Gastrocnemius medialis (tissue), 4 donors: Measurements from ENCODE around the gene CLGN. TPM values are rescaled to one million over a fixed set of nuclear protein-coding genes. Genes with fewer than 3 reads are reported as not detected.

Source experiments
- ATAC-seq, 2 donors: fragments of 150-250 bp; one replicate each; pipeline ENCODE4 v1.9.1; 2016
- DNase-seq, 2 donors: peaks; one replicate each; pipeline ENCODE4 v3.0.0-alpha.2; 2019
- H3K27ac ChIP-seq, 4 donors: fragments of 200-600 bp; sonication (generic); 1 replicate in 1 of 4; 2 replicates in 3 of 4; pipeline ENCODE4 v1.5.1; 2016 to 2018; ENCODE audit warnings: mild to moderate bottlenecking in 2 of 4, moderate library complexity in 1 of 4
- H3K27me3 ChIP-seq, 3 donors: fragments of 200-600 bp; sonication (generic) in 2 of 3; 1 replicate in 1 of 3; 2 replicates in 2 of 3; pipeline versions ENCODE4 v1.5.1 to v1.6.0; 2016 to 2019; ENCODE audit warnings: mild to moderate bottlenecking in 1 of 3, moderate library complexity in 1 of 3
- H3K36me3 ChIP-seq, 2 donors: fragments of 200-600 bp; sonication (generic) in 1 of 2; one replicate each; pipeline ENCODE4 v1.5.1; 2017 to 2018
- H3K4me1 ChIP-seq, 2 donors: fragments of 200-600 bp; sonication (generic) in 1 of 2; one replicate each; pipeline ENCODE4 v1.5.1; 2016 to 2017; ENCODE audit warnings: mild to moderate bottlenecking in 2 of 2
- H3K4me3 ChIP-seq, 4 donors: fragments of 200-600 bp; sonication (generic) in 3 of 4; 1 replicate in 1 of 4; 2 replicates in 3 of 4; pipeline ENCODE4 v1.5.1; 2016 to 2019; ENCODE audit warnings: mild to moderate bottlenecking in 2 of 4
- H3K9me3 ChIP-seq, 3 donors: fragments of 200-600 bp; sonication (generic) in 2 of 3; 1 replicate in 1 of 3; 2 replicates in 2 of 3; pipeline ENCODE4 v1.5.1; 2016 to 2019
- CTCF ChIP-seq, 5 experiments: fragments of 450-650 bp in 3 of 5; fragments of 200-600 bp in 2 of 5; sonication (generic) in 2 of 5; IDR thresholded peaks in 4 of 5; conservative IDR thresholded peaks in 1 of 5; 1 replicate in 4 of 5; 2 replicates in 1 of 5; pipeline ENCODE4 v1.5.1; 2016 to 2019; ENCODE audit warnings: antibody characterized with exemption in 5 of 5, mild to moderate bottlenecking in 3 of 5, moderate library complexity in 3 of 5
- POLR2A ChIP-seq, 2 donors: fragments of 450-650 bp; IDR thresholded peaks; one replicate each; pipeline ENCODE4 v1.6.1; 2017; ENCODE audit warnings: antibody characterized with exemption in 2 of 2, mild to moderate bottlenecking in 2 of 2, moderate library complexity in 2 of 2
- in situ Hi-C, 4 donors: fragments of 200-750 bp; cut with MboI; loops; one replicate each; pipeline versions ENCODE4 v1.15.0 to v1.8.0; 2017; ENCODE audit warnings: low sequenced_read_pairs in 4 of 4
- intact Hi-C: fragments of 100-400 bp; cut with DNase I; formaldehyde crosslinking; loops from one replicate; pipeline ENCODE4 v1.15.1; 2023; ENCODE audit warnings: low total_unique reads
- total RNA-seq, 4 donors: library from RNA; depleted of rRNA; stranded (reverse); fragments of >200 nt; gene quantifications; one replicate each; pipeline versions ENCODE4 v1.1.0 to v1.2.3, GENCODE V29; 2016

CLGN gene
- total RNA-seq, 4 donors from 2014 or later, result 0.10 to 0.29 (median 0.20) TPM; not detected in 1

- H3K36me3 ChIP-seq, result no peaks in the 10 kb centered on the region
- intact Hi-C loops, result loop anchor here (2.0 kb wide), 1 partner anchor 490 kb away; no protein-coding TSS in a partner anchor
Measured at GRCh38 chr4:140361099-140361498, 66.3 kb downstream of the CLGN start.

DNA sequence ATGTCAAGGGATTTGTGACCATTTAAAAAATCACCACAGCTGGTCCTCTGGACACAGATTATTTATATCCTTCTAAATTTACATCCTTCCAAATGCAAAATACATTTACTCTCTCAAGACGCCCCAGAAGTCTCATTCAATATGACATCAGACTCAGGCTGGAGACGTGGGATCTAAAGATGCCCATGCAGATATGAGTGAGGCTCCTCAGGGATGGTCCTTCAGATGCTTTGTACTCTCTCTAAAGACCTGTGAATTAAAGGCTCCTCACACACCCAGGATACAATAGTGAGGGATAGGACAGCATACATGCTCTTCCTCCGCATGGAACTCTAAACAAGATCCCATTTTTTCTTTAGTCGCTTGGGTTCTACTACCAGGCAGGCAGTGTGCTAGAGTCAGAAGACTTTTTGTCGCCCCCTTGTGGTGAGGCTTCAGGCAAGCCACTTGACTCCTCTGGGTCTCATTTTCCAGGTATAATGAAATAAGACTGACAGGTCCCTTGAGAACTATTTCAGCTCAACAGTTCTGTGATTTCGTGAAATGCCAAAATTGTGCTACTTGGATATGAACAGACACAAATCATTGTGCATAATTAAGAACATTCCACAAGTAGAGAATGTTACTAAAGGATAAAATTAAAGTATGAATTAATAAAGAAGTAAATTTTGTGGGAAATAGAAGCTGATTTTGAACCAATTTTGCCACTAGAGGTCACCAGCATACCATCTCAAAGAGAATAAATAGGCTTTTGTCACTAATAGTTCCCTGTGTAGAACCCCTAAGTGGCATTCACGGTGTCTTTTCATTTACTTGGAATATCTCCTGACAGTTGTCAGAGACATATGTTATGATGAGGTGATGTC lies 67.7 kb downstream of the CLGN start:
- H3K36me3 ChIP-seq, result no peaks in the 10 kb centered on the region
- DNase-seq, result peak; percentile 36 to 48
- H3K27me3 ChIP-seq, result no peaks in the 10 kb centered on the region
- intact Hi-C loops (loop anchor here (2.0 kb wide), 1 partner anchor 491 kb away; no protein-coding TSS in a partner anchor), in situ Hi-C loops (loop anchor here in 2 of 4 donors (10.0 to 25.0 kb wide), 3 partner anchors 495 to 622 kb away; no protein-coding TSS in a partner anchor)
- peak; percentile 62 to 87 for ATAC-seq
- H3K4me3 ChIP-seq, result no peak overlapping the region
- TF ChIP-seq CTCF (IDR thresholded peaks at IDR 0.05 in 4 of 5, conservative IDR thresholded peaks at IDR 0.05 in 1 of 5) (peak; percentile 48 to 86 (median 61)), POLR2A (IDR thresholded peaks at IDR 0.05) (no peak)
- H3K9me3 ChIP-seq, result no peaks in the 10 kb centered on the region
- no peak overlapping the region for H3K27ac ChIP-seq
- H3K4me1 ChIP-seq, result no peaks in the 10 kb centered on the region

More at GRCh38 chr4:140361099-140361498, 66.3 kb downstream of the CLGN start:
- Histone ChIP-seq H3K4me1 (no peaks in the 10 kb centered on the region), H3K4me3 (no peak overlapping the region), H3K27ac (no peak overlapping the region), H3K27me3 (no peaks in the 10 kb centered on the region), H3K9me3 (no peaks in the 10 kb centered on the region)
- DNase-seq (no peak), ATAC-seq (no peak)
- TF ChIP-seq POLR2A (IDR thresholded peaks at IDR 0.05) (no peak), CTCF (IDR thresholded peaks at IDR 0.05 in 4 of 5, conservative IDR thresholded peaks at IDR 0.05 in 1 of 5) (no peak)
- in situ Hi-C loops, result loop anchor here in 2 of 4 donors (10.0 to 25.0 kb wide), 3 partner anchors 494 to 624 kb away; no protein-coding TSS in a partner anchor

DNA sequence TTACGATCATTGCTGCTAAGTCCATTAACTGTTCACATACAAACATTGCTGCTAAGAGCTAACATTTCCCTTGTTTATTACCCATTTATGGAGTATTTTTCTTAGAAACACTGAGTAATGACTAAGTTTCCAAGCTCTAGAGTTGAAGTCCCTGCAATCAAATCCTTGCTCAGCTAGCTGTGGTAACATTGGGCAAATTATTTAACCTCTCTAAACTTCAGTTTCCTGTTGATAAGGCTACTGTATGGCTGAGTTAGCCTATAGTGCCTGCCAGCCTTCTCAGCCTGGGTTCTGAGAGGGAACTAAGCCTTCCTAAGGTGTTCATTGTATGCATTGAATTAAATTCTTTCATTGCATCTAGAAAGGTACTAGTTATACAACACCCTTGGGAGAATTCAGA lies 69.2 kb downstream of the CLGN start:
- TF ChIP-seq POLR2A (IDR thresholded peaks at IDR 0.05) (no peak), CTCF (IDR thresholded peaks at IDR 0.05 in 4 of 5, conservative IDR thresholded peaks at IDR 0.05 in 1 of 5) (no peak)
- intact Hi-C loops (no loop called here), in situ Hi-C loops (loop anchor here in 2 of 4 donors (25.0 kb wide), 2 partner anchors 504 to 621 kb away; no protein-coding TSS in a partner anchor)

DNA sequence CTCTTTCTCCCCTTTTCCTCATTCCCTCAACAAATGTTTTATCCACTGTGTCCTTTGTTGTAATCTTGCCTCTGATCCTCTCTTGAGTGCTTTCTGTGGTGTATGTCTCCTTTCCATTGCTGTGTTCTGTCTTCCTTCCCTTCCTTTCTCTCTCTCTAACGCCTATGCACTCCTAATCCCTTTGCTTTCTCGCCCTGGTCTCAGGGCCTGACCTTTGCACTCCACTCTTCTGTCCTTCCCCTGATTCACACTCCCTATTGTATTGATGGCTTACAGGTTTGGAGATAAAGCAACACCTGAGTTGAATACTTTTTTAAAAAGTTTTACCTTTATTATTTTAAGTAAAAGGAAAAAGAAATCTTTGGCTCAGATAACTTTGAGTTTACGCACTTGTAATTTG lies 69.6 kb downstream of the CLGN start:
- no peaks in the 10 kb centered on the region for H3K4me1 ChIP-seq
- intact Hi-C loops (no loop called here), in situ Hi-C loops (loop anchor here in 2 of 4 donors (25.0 kb wide), 2 partner anchors 504 to 621 kb away; no protein-coding TSS in a partner anchor)
- H3K4me3 ChIP-seq, result no peak overlapping the region
- no peaks in the 10 kb centered on the region for H3K27me3 ChIP-seq
- no peak for ATAC-seq
- H3K27ac ChIP-seq, result no peak overlapping the region
- DNase-seq, result no peak
- H3K9me3 ChIP-seq, result no peaks in the 10 kb centered on the region
- H3K36me3 ChIP-seq, result no peaks in the 10 kb centered on the region
- TF ChIP-seq CTCF (IDR thresholded peaks at IDR 0.05 in 4 of 5, conservative IDR thresholded peaks at IDR 0.05 in 1 of 5) (no peak), POLR2A (IDR thresholded peaks at IDR 0.05) (no peak)

More for the DNA sequence above, 69.2 kb downstream of the CLGN start:
- DNase-seq, result no peak
- Histone ChIP-seq H3K27me3 (no peaks in the 10 kb centered on the region), H3K4me3 (no peak overlapping the region), H3K36me3 (no peaks in the 10 kb centered on the region), H3K27ac (no peak overlapping the region), H3K9me3 (no peaks in the 10 kb centered on the region), H3K4me1 (no peaks in the 10 kb centered on the region)
- ATAC-seq, result no peak
